Measurements from ENCODE around the gene CALCOCO1.

CALCOCO1 gene

GRCh38 chr12:53695152-53696145 is 31.8 kb downstream of the CALCOCO1 start:
- peak; percentile 95 for TF ChIP-seq EZH2phosphoT487 (IDR thresholded peaks at IDR 0.05; ENCODE audit: borderline replicate concordance, low read length)
- peak; percentile 11 for TF ChIP-seq CTCF (IDR thresholded peaks at IDR 0.05; ENCODE audit: low read depth, low read length, poor library complexity, severe bottlenecking)
- no peaks in the 10 kb centered on the region for H3F3A ChIP-seq (ENCODE audit: control insufficient read depth, insufficient read depth)
- H3K4me3 ChIP-seq (ENCODE audit: low read length) = peak overlapping the region; percentile 45
- H3K79me2 ChIP-seq (ENCODE audit: control insufficient read depth, low read length) = no peaks in the 10 kb centered on the region
- H3K4me2 ChIP-seq (ENCODE audit: low read length) = peak overlapping the region; percentile 58
- H3K36me3 ChIP-seq (ENCODE audit: control insufficient read depth, low read length) = no peaks in the 10 kb centered on the region
- H3K27me3 ChIP-seq (ENCODE audit: control insufficient read depth, low read length) = peaks cover 68% of the 10 kb centered on the region
- H3K9me2 ChIP-seq (replicated peaks; ENCODE audit: control insufficient read depth, low read length) = no peaks in the 10 kb centered on the region
- H3K27ac ChIP-seq (ENCODE audit: low read depth, low read length) = no peak overlapping the region
- no peaks in the 10 kb centered on the region for H3K9me3 ChIP-seq (ENCODE audit: control insufficient read depth, insufficient read depth, low read length)
- H4K20me1 ChIP-seq (ENCODE audit: control insufficient read depth, insufficient read depth, low read depth, low read length) = no peaks in the 10 kb centered on the region
- peaks cover 21% of the 10 kb centered on the region for H3K4me1 ChIP-seq (ENCODE audit: control insufficient read depth, low read length)

GRCh38 chr12:53694756-53695151 is 32.5 kb downstream of the CALCOCO1 start:
- no peaks in the 10 kb centered on the region for H4K20me1 ChIP-seq (ENCODE audit: control insufficient read depth, insufficient read depth, low read depth, low read length)
- peaks cover 64% of the 10 kb centered on the region for H3K27me3 ChIP-seq (ENCODE audit: control insufficient read depth, low read length)
- no peaks in the 10 kb centered on the region for H3K9me3 ChIP-seq (ENCODE audit: control insufficient read depth, insufficient read depth, low read length)
- no peaks in the 10 kb centered on the region for H3K79me2 ChIP-seq (ENCODE audit: control insufficient read depth, low read length)
- H3K4me1 ChIP-seq (ENCODE audit: control insufficient read depth, low read length) = peaks cover 21% of the 10 kb centered on the region
- peak overlapping the region; percentile 58; the same call in 1 of the 2 replicates for H3K4me2 ChIP-seq (ENCODE audit: low read length)
- H3K27ac ChIP-seq (ENCODE audit: low read depth, low read length) = no peak overlapping the region
- no peak for TF ChIP-seq CTCF (IDR thresholded peaks at IDR 0.05; ENCODE audit: low read depth, low read length, poor library complexity, severe bottlenecking)
- TF ChIP-seq EZH2phosphoT487 (IDR thresholded peaks at IDR 0.05; ENCODE audit: borderline replicate concordance, low read length) = no peak
- no peaks in the 10 kb centered on the region for H3K36me3 ChIP-seq (ENCODE audit: control insufficient read depth, low read length)
- no peak overlapping the region for H3K4me3 ChIP-seq (ENCODE audit: low read length)
- H3F3A ChIP-seq (ENCODE audit: control insufficient read depth, insufficient read depth) = no peaks in the 10 kb centered on the region
- H3K9me2 ChIP-seq (replicated peaks; ENCODE audit: control insufficient read depth, low read length) = no peaks in the 10 kb centered on the region

- Histone ChIP-seq H3K79me2 (ENCODE audit: control insufficient read depth, low read length) (no peaks in the 10 kb centered on the region), H3K27me3 (ENCODE audit: control insufficient read depth, low read length) (peaks cover 6% of the 10 kb centered on the region), H3K27ac (ENCODE audit: low read depth, low read length) (no peak overlapping the region), H3K4me2 (ENCODE audit: low read length) (no peak overlapping the region), H3K36me3 (ENCODE audit: control insufficient read depth, low read length) (no peaks in the 10 kb centered on the region), H3F3A (ENCODE audit: control insufficient read depth, insufficient read depth) (no peaks in the 10 kb centered on the region), H4K20me1 (ENCODE audit: control insufficient read depth, insufficient read depth, low read depth, low read length) (no peaks in the 10 kb centered on the region), H3K9me2 (replicated peaks; ENCODE audit: control insufficient read depth, low read length) (no peaks in the 10 kb centered on the region), H3K4me3 (ENCODE audit: low read length) (no peak overlapping the region), H3K4me1 (ENCODE audit: control insufficient read depth, low read length) (no peaks in the 10 kb centered on the region), H3K9me3 (ENCODE audit: control insufficient read depth, insufficient read depth, low read length) (no peaks in the 10 kb centered on the region)
- TF ChIP-seq CTCF (IDR thresholded peaks at IDR 0.05; ENCODE audit: low read depth, low read length, poor library complexity, severe bottlenecking) (no peak), EZH2phosphoT487 (IDR thresholded peaks at IDR 0.05; ENCODE audit: borderline replicate concordance, low read length) (no peak)
Measured at GRCh38 chr12:53688134-53688533, 39.1 kb downstream of the CALCOCO1 start.
